Astrocyte (in vitro differentiated cells and primary cell): ENCODE results near the gene FBXL13. TPM values are rescaled to one million over a fixed set of nuclear protein-coding genes. Genes with fewer than 3 reads are reported as not detected.

ENCODE experiments used
- DNase-seq: peaks from one replicate; pipeline ENCODE4 v3.0.0-alpha.2; 2010; ENCODE audit warnings: low read depth
- FAIRE-seq: peaks from 2 replicates; lab custom pipeline; 2011; peaks lifted over from hg19 to GRCh38; lab: Jason Lieb, UNC
- H2AFZ ChIP-seq: 2 replicates; pipeline ENCODE4 v1.6.0; 2012; ENCODE audit warnings: low read depth, low read length, inconsistent platforms
- H3K27ac ChIP-seq: 2 replicates; pipeline ENCODE4 v1.5.1; 2011; ENCODE audit warnings: low read depth, low read length, inconsistent platforms
- H3K27me3 ChIP-seq: 2 replicates; pipeline ENCODE4 v1.6.0; 2011; ENCODE audit warnings: low read length, inconsistent platforms; ENCODE audit not compliant: insufficient read depth
- H3K36me3 ChIP-seq: 2 replicates; pipeline ENCODE4 v1.5.1; 2011; ENCODE audit warnings: low read length, inconsistent platforms; ENCODE audit not compliant: insufficient read depth
- H3K4me1 ChIP-seq: 2 replicates; pipeline ENCODE4 v1.5.1; 2011; ENCODE audit warnings: low read length, inconsistent platforms; ENCODE audit not compliant: insufficient read depth
- H3K4me2 ChIP-seq: 2 replicates; pipeline ENCODE4 v1.6.0; 2012; ENCODE audit warnings: low read length, inconsistent platforms
- H3K4me3 ChIP-seq: 2 replicates; pipeline ENCODE4 v1.5.1; 2011; ENCODE audit warnings: low read depth, mild to moderate bottlenecking, low read length, inconsistent platforms; ENCODE audit not compliant: insufficient read depth
- H3K79me2 ChIP-seq: 2 replicates; pipeline ENCODE4 v1.6.0; 2012; ENCODE audit warnings: mild to moderate bottlenecking, low read length, inconsistent platforms; ENCODE audit not compliant: insufficient read depth
- H3K9ac ChIP-seq: 2 replicates; pipeline ENCODE4 v1.6.0; 2012; ENCODE audit warnings: mild to moderate bottlenecking, low read length, inconsistent platforms
- H3K9me3 ChIP-seq: 2 replicates; pipeline ENCODE4 v1.5.1; 2012; ENCODE audit warnings: low read depth, mild to moderate bottlenecking, low read length, inconsistent platforms; ENCODE audit not compliant: insufficient read depth
- H4K20me1 ChIP-seq: 2 replicates; pipeline ENCODE4 v1.6.0; 2012; ENCODE audit warnings: low read length, inconsistent platforms; ENCODE audit not compliant: insufficient read depth
- H3K27ac Mint-ChIP-seq: one replicate; pipeline ENCODE4 v1.8.0; 2021; ENCODE audit warnings: mild to moderate bottlenecking, mixed read lengths; ENCODE audit not compliant: unreplicated experiment
- H3K27me3 Mint-ChIP-seq: one replicate; pipeline ENCODE4 v1.8.0; 2021; ENCODE audit warnings: low read depth, mixed read lengths; ENCODE audit not compliant: unreplicated experiment
- H3K36me3 Mint-ChIP-seq: one replicate; pipeline ENCODE4 v1.8.0; 2021; ENCODE audit warnings: low read depth, mixed read lengths; ENCODE audit not compliant: unreplicated experiment
- H3K4me1 Mint-ChIP-seq: one replicate; pipeline ENCODE4 v1.8.0; 2021; ENCODE audit warnings: low read depth, mixed read lengths; ENCODE audit not compliant: unreplicated experiment
- H3K4me3 Mint-ChIP-seq: one replicate; pipeline ENCODE4 v1.8.0; 2021; ENCODE audit warnings: mild to moderate bottlenecking, moderate library complexity, mixed read lengths; ENCODE audit not compliant: unreplicated experiment
- H3K9me3 Mint-ChIP-seq: one replicate; pipeline ENCODE4 v1.8.0; 2021; ENCODE audit warnings: mild to moderate bottlenecking, mixed read lengths; ENCODE audit not compliant: unreplicated experiment
- CTCF ChIP-seq: IDR thresholded peaks from 2 replicates; pipeline ENCODE4 v1.5.1; 2011; ENCODE audit warnings: low read depth, mild to moderate bottlenecking, inconsistent platforms, low read length, moderate library complexity; ENCODE audit not compliant: insufficient read depth
- EZH2 ChIP-seq: IDR thresholded peaks from 2 replicates; pipeline ENCODE4 v1.6.1; 2012; ENCODE audit warnings: mild to moderate bottlenecking, low read length, inconsistent platforms; ENCODE audit not compliant: insufficient read depth
- total RNA-seq: library from RNA; stranded (reverse); gene quantifications from 2 replicates; pipeline ENCODE4 v1.2.1, GENCODE V29; 2021

FBXL13 gene
- total RNA-seq, 1 donor from 2014 or later = 1.2 TPM

- Histone ChIP-seq H3K4me1 (no peaks in the 10 kb centered on the region), H3K9me3 (no peaks in the 10 kb centered on the region), H3K9ac (no peak overlapping the region), H2AFZ (no peak overlapping the region), H3K36me3 (no peaks in the 10 kb centered on the region), H3K4me3 (no peak overlapping the region), H4K20me1 (no peaks in the 10 kb centered on the region), H3K27me3 (no peaks in the 10 kb centered on the region), H3K4me2 (no peak overlapping the region), H3K27ac (no peak overlapping the region), H3K79me2 (no peaks in the 10 kb centered on the region)
- Mint-ChIP-seq H3K27ac (no peak overlapping the region), H3K4me3 (no peak overlapping the region), H3K27me3 (no peaks in the 10 kb centered on the region), H3K36me3 (peaks cover 2% of the 10 kb centered on the region), H3K9me3 (peaks cover 7% of the 10 kb centered on the region), H3K4me1 (peaks cover 7% of the 10 kb centered on the region)
- no peak for FAIRE-seq
- no peak for DNase-seq
- TF ChIP-seq EZH2 (no peak), CTCF (no peak)
Measured at GRCh38 chr7:102864958-102865357, 209.6 kb downstream of the FBXL13 start.

GRCh38 chr7:102860351-102860811, 214.2 kb downstream of the FBXL13 start:
- H3K27ac ChIP-seq = peak overlapping the region; percentile 9
- H4K20me1 ChIP-seq = no peaks in the 10 kb centered on the region
- peaks cover 10% of the 10 kb centered on the region for H3K9me3 Mint-ChIP-seq
- H3K4me2 ChIP-seq = peak overlapping the region; percentile 1
- peaks cover 6% of the 10 kb centered on the region for H3K36me3 Mint-ChIP-seq
- H2AFZ ChIP-seq = no peak overlapping the region
- no peaks in the 10 kb centered on the region for H3K9me3 ChIP-seq
- H3K4me3 ChIP-seq = no peak overlapping the region
- DNase-seq (peak; percentile 93), FAIRE-seq (no peak)
- H3K4me3 Mint-ChIP-seq = no peak overlapping the region
- H3K9ac ChIP-seq = no peak overlapping the region
- peaks cover 11% of the 10 kb centered on the region for H3K4me1 Mint-ChIP-seq
- H3K27me3 ChIP-seq = no peaks in the 10 kb centered on the region
- H3K27ac Mint-ChIP-seq = no peak overlapping the region
- TF ChIP-seq EZH2 (no peak), CTCF (no peak)
- H3K27me3 Mint-ChIP-seq = no peaks in the 10 kb centered on the region
- no peaks in the 10 kb centered on the region for H3K79me2 ChIP-seq
- peaks cover 6% of the 10 kb centered on the region for H3K4me1 ChIP-seq
- H3K36me3 ChIP-seq = no peaks in the 10 kb centered on the region

- no peaks in the 10 kb centered on the region for H3K36me3 ChIP-seq
- H3K4me2 ChIP-seq = peak overlapping the region; percentile 1
- peaks cover 11% of the 10 kb centered on the region for H3K4me1 Mint-ChIP-seq
- H3K27ac Mint-ChIP-seq = no peak overlapping the region
- H3K9me3 Mint-ChIP-seq = peaks cover 10% of the 10 kb centered on the region
- no peak overlapping the region for H3K27ac ChIP-seq
- no peaks in the 10 kb centered on the region for H3K9me3 ChIP-seq
- DNase-seq (no peak), FAIRE-seq (no peak)
- no peak overlapping the region for H3K9ac ChIP-seq
- peaks cover 6% of the 10 kb centered on the region for H3K36me3 Mint-ChIP-seq
- H3K4me1 ChIP-seq = peaks cover 6% of the 10 kb centered on the region
- no peaks in the 10 kb centered on the region for H3K27me3 Mint-ChIP-seq
- H3K79me2 ChIP-seq = no peaks in the 10 kb centered on the region
- H3K4me3 Mint-ChIP-seq = no peak overlapping the region
- H4K20me1 ChIP-seq = no peaks in the 10 kb centered on the region
- H3K4me3 ChIP-seq = no peak overlapping the region
- no peak overlapping the region for H2AFZ ChIP-seq
- no peaks in the 10 kb centered on the region for H3K27me3 ChIP-seq
- TF ChIP-seq CTCF = no peak
- no peak for TF ChIP-seq EZH2
Measured at GRCh38 chr7:102859799-102860125, 214.8 kb downstream of the FBXL13 start.
